ENCODE results near the gene UGT3A1. TPM values are rescaled to one million over a fixed set of nuclear protein-coding genes. Genes with fewer than 3 reads are reported as not detected.

UGT3A1 gene
- total and polyA plus RNA-seq, 2 experiments from 2014 or later, result 1.6 to 3.1 TPM

DNA sequence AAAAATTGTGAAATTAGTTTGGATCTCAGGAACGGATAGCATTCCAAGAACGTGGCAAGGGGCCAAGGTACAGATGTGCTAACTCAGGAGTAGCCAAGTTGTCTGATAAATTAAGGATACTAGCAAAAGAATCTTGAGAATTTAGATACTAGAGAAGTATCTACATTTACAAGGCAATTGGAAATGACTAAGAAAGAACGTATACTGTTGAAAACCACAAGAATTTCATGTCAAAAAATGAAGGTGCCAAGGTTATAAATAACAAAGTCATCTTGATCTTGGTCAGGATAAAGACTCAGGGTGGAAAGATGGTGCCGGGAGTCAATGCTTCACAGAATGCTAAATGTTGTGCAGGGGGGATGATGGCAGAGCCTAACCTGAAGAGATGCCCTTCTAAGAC lies 72.0 kb downstream of the UGT3A1 start (continued):
- no peak for TF ChIP-seq ZNF331 (CRISPR knock-in tag; IDR thresholded peaks at IDR 0.05; ENCODE audit: low read depth)
- TF ChIP-seq REST (IDR thresholded peaks at IDR 0.05; ENCODE audit: unreplicated experiment), result no peak

DNA sequence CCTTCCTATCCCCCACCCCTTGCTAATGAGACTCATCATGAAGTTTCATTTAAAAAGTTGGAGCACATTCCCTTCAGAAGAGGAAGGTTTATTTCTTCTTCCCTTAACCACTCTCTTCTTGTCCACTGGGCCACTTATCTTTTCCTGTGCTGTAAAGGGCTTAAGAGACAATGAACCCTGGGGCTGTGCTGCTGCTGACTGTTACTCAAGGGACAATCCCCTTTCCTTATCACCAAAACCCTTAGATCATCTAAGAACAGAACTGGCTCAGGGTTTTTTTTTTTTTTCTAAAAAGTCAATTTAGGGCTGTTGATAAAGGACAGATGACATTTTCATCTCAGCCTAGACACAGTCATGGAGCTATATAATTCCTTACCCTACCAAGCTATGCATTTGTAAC lies 82.4 kb downstream of the UGT3A1 start:
- Histone ChIP-seq H3K9me2 (ENCODE audit: insufficient read depth) (peaks cover 16% of the 10 kb centered on the region), H3K27ac (ENCODE audit: low read depth) (no peak overlapping the region), H3K27me3 (ENCODE audit: insufficient read depth) (no peaks in the 10 kb centered on the region), H3K4me3 (no peak overlapping the region), H3K4me2 (no peak overlapping the region), H3K36me3 (ENCODE audit: insufficient read depth) (peaks cover 6% of the 10 kb centered on the region), H3K79me2 (replicated peaks; ENCODE audit: insufficient read depth) (no peaks in the 10 kb centered on the region), H4K20me1 (replicated peaks; ENCODE audit: insufficient read depth) (no peaks in the 10 kb centered on the region), H2AFZ (peak overlapping the region; percentile 78), H3K4me1 (ENCODE audit: insufficient read depth) (peaks cover 11% of the 10 kb centered on the region), H3F3A (replicated peaks; ENCODE audit: low read depth) (no peaks in the 10 kb centered on the region)
- DNase-seq (ENCODE audit: low spot score), result no peak
- Mint-ChIP-seq H3K9me3 (peaks cover 40% of the 10 kb centered on the region), H3K27me3 (ENCODE audit: insufficient read depth, low read depth, poor library complexity) (peaks cover 2% of the 10 kb centered on the region), H3K27ac (no peak overlapping the region), H3K36me3 (ENCODE audit: low read depth) (peaks cover 12% of the 10 kb centered on the region), H3K4me1 (peaks cover 9% of the 10 kb centered on the region; the same call in 2 of the 3 replicates), H3K4me3 (no peak overlapping the region)
- ATAC-seq, result no peak
- TF ChIP-seq POLR2AphosphoS5 (IDR thresholded peaks at IDR 0.05; ENCODE audit: low read depth) (no peak), REST (IDR thresholded peaks at IDR 0.05; ENCODE audit: unreplicated experiment) (no peak), NANOG (IDR thresholded peaks at IDR 0.05; ENCODE audit: borderline replicate concordance) (no peak), ZNF114 (CRISPR knock-in tag; IDR thresholded peaks at IDR 0.05) (no peak), STAT1 (IDR thresholded peaks at IDR 0.05; ENCODE audit: unreplicated experiment) (no peak), EZH2 (IDR thresholded peaks at IDR 0.05; ENCODE audit: low read depth, unreplicated experiment) (no peak), EZH2phosphoT487 (IDR thresholded peaks at IDR 0.05; ENCODE audit: unreplicated experiment) (no peak), JUNB (IDR thresholded peaks at IDR 0.05; ENCODE audit: unreplicated experiment) (no peak), ETS1 (IDR thresholded peaks at IDR 0.05) (no peak), ZNF331 (CRISPR knock-in tag; IDR thresholded peaks at IDR 0.05; ENCODE audit: low read depth) (no peak)
- TF ChIP-seq, protein P1, sequence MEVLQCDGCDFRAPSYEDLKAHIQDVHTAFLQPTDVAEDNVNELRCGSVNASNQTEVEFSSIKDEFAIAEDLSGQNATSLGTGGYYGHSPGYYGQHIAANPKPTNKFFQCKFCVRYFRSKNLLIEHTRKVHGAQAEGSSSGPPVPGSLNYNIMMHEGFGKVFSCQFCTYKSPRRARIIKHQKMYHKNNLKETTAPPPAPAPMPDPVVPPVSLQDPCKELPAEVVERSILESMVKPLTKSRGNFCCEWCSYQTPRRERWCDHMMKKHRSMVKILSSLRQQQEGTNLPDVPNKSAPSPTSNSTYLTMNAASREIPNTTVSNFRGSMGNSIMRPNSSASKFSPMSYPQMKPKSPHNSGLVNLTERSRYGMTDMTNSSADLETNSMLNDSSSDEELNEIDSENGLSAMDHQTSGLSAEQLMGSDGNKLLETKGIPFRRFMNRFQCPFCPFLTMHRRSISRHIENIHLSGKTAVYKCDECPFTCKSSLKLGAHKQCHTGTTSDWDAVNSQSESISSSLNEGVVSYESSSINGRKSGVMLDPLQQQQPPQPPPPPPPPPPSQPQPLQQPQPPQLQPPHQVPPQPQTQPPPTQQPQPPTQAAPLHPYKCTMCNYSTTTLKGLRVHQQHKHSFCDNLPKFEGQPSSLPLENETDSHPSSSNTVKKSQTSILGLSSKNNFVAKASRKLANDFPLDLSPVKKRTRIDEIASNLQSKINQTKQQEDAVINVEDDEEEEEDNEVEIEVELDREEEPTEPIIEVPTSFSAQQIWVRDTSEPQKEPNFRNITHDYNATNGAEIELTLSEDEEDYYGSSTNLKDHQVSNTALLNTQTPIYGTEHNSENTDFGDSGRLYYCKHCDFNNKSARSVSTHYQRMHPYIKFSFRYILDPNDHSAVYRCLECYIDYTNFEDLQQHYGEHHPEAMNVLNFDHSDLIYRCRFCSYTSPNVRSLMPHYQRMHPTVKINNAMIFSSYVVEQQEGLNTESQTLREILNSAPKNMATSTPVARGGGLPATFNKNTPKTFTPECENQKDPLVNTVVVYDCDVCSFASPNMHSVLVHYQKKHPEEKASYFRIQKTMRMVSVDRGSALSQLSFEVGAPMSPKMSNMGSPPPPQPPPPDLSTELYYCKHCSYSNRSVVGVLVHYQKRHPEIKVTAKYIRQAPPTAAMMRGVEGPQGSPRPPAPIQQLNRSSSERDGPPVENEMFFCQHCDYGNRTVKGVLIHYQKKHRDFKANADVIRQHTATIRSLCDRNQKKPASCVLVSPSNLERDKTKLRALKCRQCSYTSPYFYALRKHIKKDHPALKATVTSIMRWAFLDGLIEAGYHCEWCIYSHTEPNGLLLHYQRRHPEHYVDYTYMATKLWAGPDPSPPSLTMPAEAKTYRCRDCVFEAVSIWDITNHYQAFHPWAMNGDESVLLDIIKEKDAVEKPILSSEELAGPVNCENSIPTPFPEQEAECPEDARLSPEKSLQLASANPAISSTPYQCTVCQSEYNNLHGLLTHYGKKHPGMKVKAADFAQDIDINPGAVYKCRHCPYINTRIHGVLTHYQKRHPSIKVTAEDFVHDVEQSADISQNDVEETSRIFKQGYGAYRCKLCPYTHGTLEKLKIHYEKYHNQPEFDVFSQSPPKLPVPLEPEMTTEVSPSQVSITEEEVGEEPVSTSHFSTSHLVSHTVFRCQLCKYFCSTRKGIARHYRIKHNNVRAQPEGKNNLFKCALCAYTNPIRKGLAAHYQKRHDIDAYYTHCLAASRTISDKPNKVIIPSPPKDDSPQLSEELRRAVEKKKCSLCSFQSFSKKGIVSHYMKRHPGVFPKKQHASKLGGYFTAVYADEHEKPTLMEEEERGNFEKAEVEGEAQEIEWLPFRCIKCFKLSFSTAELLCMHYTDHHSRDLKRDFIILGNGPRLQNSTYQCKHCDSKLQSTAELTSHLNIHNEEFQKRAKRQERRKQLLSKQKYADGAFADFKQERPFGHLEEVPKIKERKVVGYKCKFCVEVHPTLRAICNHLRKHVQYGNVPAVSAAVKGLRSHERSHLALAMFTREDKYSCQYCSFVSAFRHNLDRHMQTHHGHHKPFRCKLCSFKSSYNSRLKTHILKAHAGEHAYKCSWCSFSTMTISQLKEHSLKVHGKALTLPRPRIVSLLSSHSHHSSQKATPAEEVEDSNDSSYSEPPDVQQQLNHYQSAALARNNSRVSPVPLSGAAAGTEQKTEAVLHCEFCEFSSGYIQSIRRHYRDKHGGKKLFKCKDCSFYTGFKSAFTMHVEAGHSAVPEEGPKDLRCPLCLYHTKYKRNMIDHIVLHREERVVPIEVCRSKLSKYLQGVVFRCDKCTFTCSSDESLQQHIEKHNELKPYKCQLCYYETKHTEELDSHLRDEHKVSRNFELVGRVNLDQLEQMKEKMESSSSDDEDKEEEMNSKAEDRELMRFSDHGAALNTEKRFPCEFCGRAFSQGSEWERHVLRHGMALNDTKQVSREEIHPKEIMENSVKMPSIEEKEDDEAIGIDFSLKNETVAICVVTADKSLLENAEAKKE (CRISPR knock-in tag; IDR thresholded peaks at IDR 0.05), result no peak

Measured in GM23338 (cell line).